MM.1S (cell line): ENCODE measurements around the gene SDF2L1.

Experiments
- DNase-seq: peaks from one replicate; pipeline ENCODE4 v3.0.0-alpha.2; 2015
- H2AFZ ChIP-seq: fragments of 300-600 bp; sonication (generic); 2 replicates; pipeline ENCODE4 v1.6.0; 2016; ENCODE audit warnings: antibody characterized with exemption, low read length
- H3F3A ChIP-seq: fragments of 300-600 bp; sonication (generic); 2 replicates; pipeline ENCODE4 v1.6.1; 2016; ENCODE audit warnings: mild to moderate bottlenecking, antibody characterized with exemption, low read length, moderate library complexity, mixed read lengths; ENCODE audit not compliant: insufficient read depth
- H3K27ac ChIP-seq: fragments of 300-600 bp; sonication (generic); 2 replicates; pipeline ENCODE4 v1.5.1; 2016; ENCODE audit warnings: mild to moderate bottlenecking, low read length
- H3K27me3 ChIP-seq: fragments of 300-600 bp; sonication (generic); replicated peaks from 2 replicates; pipeline ENCODE4 v1.6.0; 2016; ENCODE audit warnings: low read length; ENCODE audit not compliant: insufficient read depth
- H3K36me3 ChIP-seq: fragments of 300-600 bp; sonication (generic); replicated peaks from 2 replicates; pipeline ENCODE4 v1.6.1; 2016; ENCODE audit warnings: mild to moderate bottlenecking, low read length, mixed read lengths; ENCODE audit not compliant: insufficient read depth
- H3K4me1 ChIP-seq: fragments of 300-600 bp; sonication (generic); 2 replicates; pipeline ENCODE4 v1.6.1; 2016; ENCODE audit warnings: low read length, mixed read lengths
- H3K4me2 ChIP-seq: fragments of 300-600 bp; sonication (generic); 2 replicates; pipeline ENCODE4 v1.6.0; 2016; ENCODE audit warnings: low read depth, low read length
- H3K4me3 ChIP-seq: fragments of 300-600 bp; sonication (generic); 2 replicates; pipeline ENCODE4 v1.5.1; 2016; ENCODE audit warnings: low read length, mixed read lengths
- H3K79me2 ChIP-seq: fragments of 300-600 bp; sonication (generic); 2 replicates; pipeline ENCODE4 v1.6.1; 2016; ENCODE audit warnings: mixed run types, low read length, mixed read lengths
- H3K9ac ChIP-seq: fragments of 300-600 bp; sonication (generic); 2 replicates; pipeline ENCODE4 v1.6.1; 2016; ENCODE audit warnings: low read length, mixed read lengths
- H3K9me2 ChIP-seq: fragments of 300-600 bp; sonication (generic); replicated peaks from 2 replicates; pipeline ENCODE4 v1.6.1; 2016; ENCODE audit warnings: mild to moderate bottlenecking, low read length, mixed read lengths; ENCODE audit not compliant: insufficient read depth
- H3K9me3 ChIP-seq: fragments of 300-600 bp; sonication (generic); replicated peaks from 2 replicates; pipeline ENCODE4 v1.6.1; 2016; ENCODE audit warnings: mild to moderate bottlenecking, low read length, mixed read lengths; ENCODE audit not compliant: insufficient read depth
- H4K20me1 ChIP-seq: fragments of 300-600 bp; sonication (generic); 2 replicates; pipeline ENCODE4 v1.6.1; 2016; ENCODE audit warnings: mild to moderate bottlenecking, low read length, moderate library complexity, mixed read lengths; ENCODE audit not compliant: insufficient read depth
- EZH2 ChIP-seq: fragments of 300-600 bp; sonication (generic); optimal IDR thresholded peaks from 2 replicates; pipeline ENCODE3; 2017; ENCODE audit warnings: low read depth, mild to moderate bottlenecking, antibody characterized with exemption, low read length, mixed read lengths
- EZH2phosphoT487 ChIP-seq: fragments of 300-600 bp; sonication (generic); IDR thresholded peaks from 2 replicates; pipeline ENCODE4 v1.6.1; 2018; ENCODE audit warnings: antibody characterized with exemption, low read length
- TF ChIP-seq, protein P1 (sequence below): fragments of 300-600 bp; sonication (generic); IDR thresholded peaks from 2 replicates; pipeline ENCODE4 v1.5.1; 2016; ENCODE audit warnings: antibody characterized with exemption, low read length, mixed read lengths

SDF2L1 gene

DNA sequence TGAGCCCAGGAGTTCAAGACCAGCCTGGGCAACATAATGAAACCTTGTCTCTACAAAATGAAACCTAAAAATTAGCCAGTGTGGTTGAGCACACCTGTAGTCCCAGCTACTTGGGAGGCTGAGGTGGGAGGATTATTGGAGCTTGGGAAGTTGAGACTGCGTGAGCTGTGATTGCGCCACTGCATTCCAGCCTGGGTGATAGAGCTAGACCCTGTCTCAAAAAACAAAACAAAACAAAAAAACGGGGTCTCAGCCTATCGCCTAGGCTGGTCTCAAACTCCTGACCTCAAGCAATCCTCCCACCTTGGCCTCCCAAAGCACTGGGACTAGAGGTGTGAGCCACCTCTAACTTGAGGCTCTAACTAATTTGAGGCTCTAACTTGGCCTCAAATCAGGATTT is 37.3 kb downstream of the SDF2L1 start:
- DNase-seq = no peak
- Histone ChIP-seq H3K27ac (no peak overlapping the region), H3K27me3 (no peaks in the 10 kb centered on the region), H3K4me1 (no peaks in the 10 kb centered on the region), H3K4me3 (no peak overlapping the region), H3K9me3 (no peaks in the 10 kb centered on the region), H3K9ac (no peak overlapping the region), H3K36me3 (no peaks in the 10 kb centered on the region), H3F3A (no peaks in the 10 kb centered on the region), H2AFZ (no peak overlapping the region), H3K4me2 (no peak overlapping the region), H4K20me1 (no peaks in the 10 kb centered on the region), H3K79me2 (no peaks in the 10 kb centered on the region), H3K9me2 (no peaks in the 10 kb centered on the region)
- TF ChIP-seq, protein P1, sequence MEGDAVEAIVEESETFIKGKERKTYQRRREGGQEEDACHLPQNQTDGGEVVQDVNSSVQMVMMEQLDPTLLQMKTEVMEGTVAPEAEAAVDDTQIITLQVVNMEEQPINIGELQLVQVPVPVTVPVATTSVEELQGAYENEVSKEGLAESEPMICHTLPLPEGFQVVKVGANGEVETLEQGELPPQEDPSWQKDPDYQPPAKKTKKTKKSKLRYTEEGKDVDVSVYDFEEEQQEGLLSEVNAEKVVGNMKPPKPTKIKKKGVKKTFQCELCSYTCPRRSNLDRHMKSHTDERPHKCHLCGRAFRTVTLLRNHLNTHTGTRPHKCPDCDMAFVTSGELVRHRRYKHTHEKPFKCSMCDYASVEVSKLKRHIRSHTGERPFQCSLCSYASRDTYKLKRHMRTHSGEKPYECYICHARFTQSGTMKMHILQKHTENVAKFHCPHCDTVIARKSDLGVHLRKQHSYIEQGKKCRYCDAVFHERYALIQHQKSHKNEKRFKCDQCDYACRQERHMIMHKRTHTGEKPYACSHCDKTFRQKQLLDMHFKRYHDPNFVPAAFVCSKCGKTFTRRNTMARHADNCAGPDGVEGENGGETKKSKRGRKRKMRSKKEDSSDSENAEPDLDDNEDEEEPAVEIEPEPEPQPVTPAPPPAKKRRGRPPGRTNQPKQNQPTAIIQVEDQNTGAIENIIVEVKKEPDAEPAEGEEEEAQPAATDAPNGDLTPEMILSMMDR = no peak
- TF ChIP-seq EZH2phosphoT487 (no peak), EZH2 (no peak)

DNA sequence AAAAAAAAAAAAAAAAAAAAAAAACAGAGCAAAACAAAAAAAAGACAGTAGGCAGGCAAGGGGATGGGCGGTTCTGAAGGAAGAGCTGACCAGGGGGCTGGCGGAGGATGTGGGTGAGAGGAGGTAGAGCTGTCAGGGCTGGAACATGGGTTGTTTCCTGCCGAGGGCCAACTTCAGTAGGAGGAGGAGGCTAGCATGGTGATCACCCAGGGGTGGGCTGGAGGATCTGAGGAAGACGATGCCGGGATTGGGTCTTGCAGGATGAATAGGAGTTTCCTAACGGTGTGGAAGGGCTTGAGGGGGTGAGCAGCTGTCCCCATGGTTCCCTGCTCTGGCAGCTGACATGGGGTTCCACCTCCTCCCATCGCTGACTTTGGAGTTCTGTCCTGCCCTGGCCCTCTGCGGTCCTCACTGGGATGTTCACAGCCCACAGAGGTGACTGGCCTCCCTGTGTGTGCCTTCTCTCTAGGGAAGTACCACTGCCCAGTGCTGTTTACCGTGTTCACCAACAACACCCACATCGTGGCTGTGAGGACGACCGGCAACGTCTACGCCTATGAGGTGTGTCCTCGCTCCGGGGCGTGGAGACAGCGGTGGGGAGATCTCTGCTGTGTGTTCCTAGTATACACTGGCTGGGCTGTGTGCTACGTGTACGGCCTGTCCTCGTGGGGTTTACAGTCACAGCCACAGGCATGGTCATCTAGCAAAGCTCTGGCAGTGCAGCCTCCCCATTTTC is 38.9 kb downstream of the SDF2L1 start:
- Histone ChIP-seq H3K9me3 (no peaks in the 10 kb centered on the region), H3K27ac (no peak overlapping the region), H3K27me3 (no peaks in the 10 kb centered on the region), H3K4me1 (no peaks in the 10 kb centered on the region), H3K4me3 (no peak overlapping the region), H4K20me1 (no peaks in the 10 kb centered on the region), H2AFZ (no peak overlapping the region), H3F3A (no peaks in the 10 kb centered on the region), H3K9ac (no peak overlapping the region), H3K36me3 (no peaks in the 10 kb centered on the region), H3K79me2 (no peaks in the 10 kb centered on the region), H3K4me2 (no peak overlapping the region), H3K9me2 (no peaks in the 10 kb centered on the region)
- TF ChIP-seq EZH2 (no peak), EZH2phosphoT487 (no peak)
- TF ChIP-seq, protein P1 = no peak
- no peak for DNase-seq

DNA sequence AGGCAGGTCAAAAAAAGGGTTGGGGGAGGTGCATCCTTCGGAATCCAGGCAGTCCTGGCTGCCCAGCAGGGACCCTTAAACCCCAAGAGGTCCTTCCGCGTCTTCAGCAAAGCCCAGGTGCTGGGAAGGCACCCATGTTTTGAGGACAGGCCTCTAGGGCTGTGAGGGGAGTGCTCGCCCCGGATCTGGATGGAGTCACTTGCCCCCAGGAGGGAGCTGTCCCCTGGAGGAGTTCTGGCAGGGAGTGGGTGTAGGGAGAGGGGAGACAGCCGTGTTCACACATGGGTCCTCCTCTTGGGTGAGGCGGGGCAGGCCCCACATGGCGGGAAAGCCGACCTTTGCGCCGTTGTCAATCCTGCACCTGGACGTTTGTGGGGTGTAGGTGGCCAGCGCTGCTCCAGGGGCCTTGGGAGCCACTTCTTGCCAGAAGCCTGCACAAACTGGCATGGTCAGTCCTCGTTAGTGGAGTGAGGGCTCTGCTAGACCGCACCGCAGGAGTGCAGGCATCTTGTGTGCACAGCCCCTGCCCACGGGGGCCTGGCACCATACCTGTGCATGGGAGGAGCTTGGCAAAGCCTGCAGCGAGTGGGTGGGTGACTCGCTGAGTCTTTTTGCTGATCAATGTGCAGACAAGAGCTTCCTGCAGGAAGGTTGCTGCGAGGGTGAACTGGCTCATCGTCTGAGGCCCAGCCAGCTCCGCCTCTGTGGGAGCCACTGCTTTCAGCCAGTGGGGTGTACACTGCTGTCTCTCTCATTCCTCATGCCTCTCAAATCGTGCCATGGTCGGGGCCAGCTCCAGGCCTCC is 39.7 kb downstream of the SDF2L1 start:
- Histone ChIP-seq H3K4me2 (no peak overlapping the region), H4K20me1 (no peaks in the 10 kb centered on the region), H3F3A (no peaks in the 10 kb centered on the region), H3K79me2 (no peaks in the 10 kb centered on the region), H3K9me3 (no peaks in the 10 kb centered on the region), H3K27ac (no peak overlapping the region), H2AFZ (no peak overlapping the region), H3K4me3 (no peak overlapping the region), H3K4me1 (no peaks in the 10 kb centered on the region), H3K36me3 (no peaks in the 10 kb centered on the region), H3K27me3 (no peaks in the 10 kb centered on the region), H3K9me2 (no peaks in the 10 kb centered on the region), H3K9ac (no peak overlapping the region)
- TF ChIP-seq EZH2phosphoT487 (no peak), EZH2 (no peak)
- TF ChIP-seq, protein P1 = no peak
- no peak for DNase-seq
